HepG2 (cell line): ENCODE data around the gene MAPK12. TPM values are rescaled to one million over a fixed set of nuclear protein-coding genes. Genes with fewer than 3 reads are reported as not detected.

Source experiments
- ATAC-seq: fragments of 200-7000 bp; cut with Tn5 transposase; 3 replicates; pipeline ENCODE4 v1.9.1; 2020; ENCODE audit warnings: mild to moderate bottlenecking, moderate library complexity
- BruUV-seq: library from RNA; stranded (reverse); fragments of 400-500 nt; replicated peaks from 2 replicates; lab custom pipeline; 2021; lab: Mats Ljungman, UMichigan
- CTCF ChIA-PET: fragments of 300-600 bp; formaldehyde crosslinking; extraction: SDS; loops from one replicate; lab custom pipeline; 2021; ENCODE audit warnings: low total read pairs, inconsistent platforms, low intra/inter-chr PET ratio; lab: Yijun Ruan, JAX
- POLR2A ChIA-PET: fragments of 350-600 bp; sonication (Branson Sonifier 250); formaldehyde crosslinking; loops from one replicate; lab custom pipeline; 2020; ENCODE audit warnings: antibody characterized with exemption, inconsistent platforms; lab: Yijun Ruan, JAX
- DNase-seq: peaks from one replicate; pipeline ENCODE4 v3.0.0-alpha.2; 2015; ENCODE audit warnings: low spot score
- FAIRE-seq: peaks from 3 replicates; lab custom pipeline; 2011; peaks lifted over from hg19 to GRCh38; lab: Jason Lieb, UNC
- H2AFZ ChIP-seq: one replicate; pipeline ENCODE4 v1.6.1; 2011; ENCODE audit warnings: low read length, inconsistent platforms
- H3K27ac ChIP-seq: fragments of 300-600 bp; 3 replicates; pipeline ENCODE4 v1.8.0; 2011; ENCODE audit warnings: mixed run types, mild to moderate bottlenecking, mixed read lengths, low read length, inconsistent platforms; ENCODE audit not compliant: insufficient read depth; ENCODE audit errors: extremely low read length
- H3K27me3 ChIP-seq, 2 experiments: fragments of 200-600 bp in 1 of 2; 2 replicates in 1 of 2; 3 replicates in 1 of 2; pipeline versions ENCODE4 v1.6.0 to v1.8.0; 2011; ENCODE audit warnings: low read length in 2 of 2, mild to moderate bottlenecking in 2 of 2, moderate library complexity in 2 of 2, inconsistent platforms in 1 of 2; ENCODE audit not compliant: insufficient read depth in 2 of 2, control insufficient read depth in 1 of 2
- H3K36me3 ChIP-seq, 2 experiments: fragments of 200-600 bp in 1 of 2; replicated peaks in 1 of 2; 2 replicates in 1 of 2; 3 replicates in 1 of 2; pipeline versions ENCODE4 v1.5.1 to v1.8.0; 2011; ENCODE audit warnings: low read length in 2 of 2, inconsistent platforms in 1 of 2; ENCODE audit not compliant: insufficient read depth in 2 of 2, control insufficient read depth in 1 of 2
- H3K4me1 ChIP-seq: 2 replicates; pipeline ENCODE4 v1.5.1; 2012; ENCODE audit warnings: low read length, inconsistent platforms; ENCODE audit not compliant: insufficient read depth
- H3K4me2 ChIP-seq: 2 replicates; pipeline ENCODE4 v1.6.0; 2011; ENCODE audit warnings: low read depth, low read length, inconsistent platforms
- H3K4me3 ChIP-seq, 3 experiments: fragments of 200-600 bp in 1 of 3; sonication (generic), shearing (Covaris generic) in 1 of 3; replicated peaks in 1 of 3; 2 replicates each; pipeline ENCODE4 v1.5.1; 2011 to 2016; ENCODE audit warnings: low read length in 3 of 3, inconsistent platforms in 2 of 3, low read depth in 2 of 3, mild to moderate bottlenecking in 2 of 3, control low read depth in 1 of 3, mixed read lengths in 1 of 3; ENCODE audit not compliant: insufficient read depth in 1 of 3
- H3K79me2 ChIP-seq: one replicate; pipeline ENCODE4 v1.6.1; 2011; ENCODE audit warnings: low read length, inconsistent platforms; ENCODE audit not compliant: insufficient read depth
- H3K9ac ChIP-seq: 2 replicates; pipeline ENCODE4 v1.6.0; 2011; ENCODE audit warnings: mild to moderate bottlenecking, low read depth, low read length, inconsistent platforms; ENCODE audit not compliant: insufficient read depth
- H3K9me3 ChIP-seq: 2 replicates; pipeline ENCODE4 v1.5.1; 2012; ENCODE audit warnings: mild to moderate bottlenecking, low read length
- H4K20me1 ChIP-seq: 2 replicates; pipeline ENCODE4 v1.6.0; 2011; ENCODE audit warnings: inconsistent platforms, mild to moderate bottlenecking, low read length, moderate library complexity; ENCODE audit not compliant: insufficient read depth
- ADNP ChIP-seq: sonication (generic); formaldehyde crosslinking; IDR thresholded peaks from 2 replicates; pipeline ENCODE4 v1.4.0; 2020; ENCODE audit warnings: missing genetic modification reagents
- AGO2 ChIP-seq: fragments of 200-400 bp; formaldehyde crosslinking; optimal IDR thresholded peaks from 2 replicates; pipeline ENCODE3; 2017; ENCODE audit warnings: mild to moderate bottlenecking, low read depth, low read length, moderate library complexity
- HOXA5 ChIP-seq: sonication (generic); formaldehyde crosslinking; IDR thresholded peaks from 2 replicates; pipeline ENCODE4 v1.4.0; 2020; ENCODE audit warnings: missing genetic modification reagents
- ISX ChIP-seq: sonication (generic); formaldehyde crosslinking; conservative IDR thresholded peaks from 2 replicates; pipeline ENCODE4 v1.5.0; 2020; ENCODE audit warnings: missing genetic modification reagents
- POGZ ChIP-seq: sonication (generic); formaldehyde crosslinking; IDR thresholded peaks from 2 replicates; pipeline ENCODE4 v1.4.0; 2020; ENCODE audit warnings: mild to moderate bottlenecking, missing genetic modification reagents
- RBFOX2 ChIP-seq: fragments of 200-400 bp; formaldehyde crosslinking; IDR thresholded peaks from 2 replicates; pipeline ENCODE4 v1.6.1; 2017; ENCODE audit warnings: low read depth, mild to moderate bottlenecking, low read length
- SRSF9 ChIP-seq: fragments of 200-400 bp; formaldehyde crosslinking; IDR thresholded peaks from 2 replicates; pipeline ENCODE4 v1.6.1; 2018; ENCODE audit warnings: borderline replicate concordance, mild to moderate bottlenecking, low read depth, low read length; ENCODE audit not compliant: insufficient read depth, poor library complexity, severe bottlenecking
- ZNF20 ChIP-seq: sonication (generic); formaldehyde crosslinking; IDR thresholded peaks from 2 replicates; pipeline ENCODE4 v1.4.0; 2020; ENCODE audit warnings: mild to moderate bottlenecking, moderate library complexity, missing genetic modification reagents
- ZNF687 ChIP-seq: sonication (generic); formaldehyde crosslinking; IDR thresholded peaks from 2 replicates; pipeline ENCODE4 v1.5.1; 2020; ENCODE audit warnings: mild to moderate bottlenecking, missing genetic modification reagents, moderate library complexity
- ZSCAN5A ChIP-seq: sonication (generic); formaldehyde crosslinking; IDR thresholded peaks from 2 replicates; pipeline ENCODE4 v1.8.0; 2022; ENCODE audit warnings: mild to moderate bottlenecking, missing genetic modification reagents, borderline replicate concordance
- WGBS: methylation state at CpG from one replicate; pipeline ENCODE4 v1.1.6; 2017; ENCODE audit warnings: low lambda C conversion rate; 5-methylcytosine and 5-hydroxymethylcytosine counted together
- in situ Hi-C: cut with HindIII; loops from 2 replicates; pipeline ENCODE4 v1.10.0; 2017; ENCODE audit warnings: low pct_unique_long_range_greater_than_20kb; ENCODE audit not compliant: extremely low pct_ligation_motif_present
- intact Hi-C: fragments of 100-400 bp; cut with micrococcal nuclease; formaldehyde crosslinking; loops from one replicate; pipeline ENCODE4 v1.10.0; 2022; ENCODE audit not compliant: unreplicated experiment
- polyA plus RNA-seq, 8 experiments: library from polyadenylated mRNA; depleted of rRNA in 3 of 8; stranded (reverse) in 7 of 8; unstranded in 1 of 8; fragments of >200 nt; fragmentation: Illumina TruSeq in 4 of 8; extraction: Trizol in 4 of 8; gene quantifications; 2 replicates each; pipeline versions ENCODE4 v1.2.1 to v1.2.3, GENCODE V29; 2011 to 2016; ENCODE audit warnings: low read depth in 4 of 8, missing spikeins in 1 of 8, mixed read lengths in 1 of 8; ENCODE audit not compliant: insufficient read depth in 1 of 8
- total RNA-seq, 5 experiments: library from RNA; depleted of rRNA; stranded (reverse); fragments of >200 nt; fragmentation: Illumina TruSeq; extraction: Trizol; gene quantifications; 2 replicates each; pipeline ENCODE4 v1.2.3, GENCODE V29; 2016; ENCODE audit warnings: low read depth in 1 of 5

Gene MAPK12
- total and polyA plus RNA-seq, 2 of the 13 experiments (the other 11 are each of a cell fraction or from before 2014, with no cell fraction given), result 22.2 to 23.3 TPM

- H3K36me3 ChIP-seq, result peaks cover 3% of the 10 kb centered on the region in 2 experiments; a peak in 1 of 5 replicates
- no peak for DNase-seq
- in situ Hi-C loops (no loop called here), intact Hi-C loops (no loop called here)
- no peak overlapping the region for H2AFZ ChIP-seq
- FAIRE-seq, result no peak
- peaks cover 33% of the 10 kb centered on the region for H3K4me1 ChIP-seq
- no peak for ATAC-seq
- no peaks in the 10 kb centered on the region for H4K20me1 ChIP-seq
- no peak overlapping the region for H3K9ac ChIP-seq
- no TSS peak for BruUV-seq
- peaks cover 0 to under 1% of the 10 kb centered on the region in 2 experiments; a peak in 1 of 5 replicates for H3K27me3 ChIP-seq
- POLR2A ChIA-PET, result no interaction called here
- no peaks in the 10 kb centered on the region for H3K9me3 ChIP-seq
- WGBS, result 92% methylated on average over 8 of the region's 16 CpGs
- peak; percentile 16; the same call in 1 of the 2 replicates for TF ChIP-seq RBFOX2
- no peak for TF ChIP-seq ZSCAN5A (CRISPR knock-in tag)
- no peak for TF ChIP-seq HOXA5 (CRISPR knock-in tag)
- no peak for TF ChIP-seq ISX
- TF ChIP-seq, all 625 proteins: peak for 1
- H3K79me2 ChIP-seq, result no peaks in the 10 kb centered on the region
- no peak overlapping the region for H3K4me3 ChIP-seq
- no peak overlapping the region for H3K4me2 ChIP-seq
- no peak overlapping the region for H3K27ac ChIP-seq
- CTCF ChIA-PET, result no interaction called here
Observed at GRCh38 chr22:50257041-50257440, 4.4 kb downstream of the MAPK12 start.

GRCh38 chr22:50256258-50256862 is 5.1 kb downstream of the MAPK12 start:
- 100% methylated on average over 1 of the region's 12 CpGs for WGBS
- intact Hi-C loops, result no loop called here
- ChIA-PET POLR2A (no interaction called here), CTCF (no interaction called here)
- H4K20me1 ChIP-seq, result no peaks in the 10 kb centered on the region
- no peak overlapping the region for H3K4me2 ChIP-seq
- H3K79me2 ChIP-seq, result no peaks in the 10 kb centered on the region
- peaks cover 3% of the 10 kb centered on the region in 2 experiments; a peak in 1 of 5 replicates for H3K36me3 ChIP-seq
- peaks cover 37% of the 10 kb centered on the region for H3K4me1 ChIP-seq
- DNase-seq, result no peak
- in situ Hi-C loops, result no loop called here
- BruUV-seq, result no TSS peak
- H2AFZ ChIP-seq, result no peak overlapping the region
- no peaks in the 10 kb centered on the region for H3K9me3 ChIP-seq
- no peak for FAIRE-seq
- H3K27ac ChIP-seq, result no peak overlapping the region
- H3K9ac ChIP-seq, result no peak overlapping the region
- ATAC-seq, result no peak
- no peaks in the 10 kb centered on the region for H3K27me3 ChIP-seq
- no peak overlapping the region for H3K4me3 ChIP-seq
- no peak for TF ChIP-seq ZNF20 (CRISPR knock-in tag)
- TF ChIP-seq ZNF687 (CRISPR knock-in tag), result no peak
- TF ChIP-seq POGZ (CRISPR knock-in tag), result no peak
- TF ChIP-seq ADNP (CRISPR knock-in tag), result no peak
- peak; percentile 54 for TF ChIP-seq AGO2
- TF ChIP-seq SRSF9, result no peak
